HL-60 (cell line): ENCODE results near the gene CLEC9A.

Experiments used
- DNase-seq, 2 experiments: peaks; one replicate each; pipeline ENCODE4 v3.0.0-alpha.2; 2010 to 2020; ENCODE audit warnings: low read depth in 1 of 2, low spot score in 1 of 2
- H3K27ac ChIP-seq: fragments of 250-450 bp; sonication (Bioruptor Pico); replicated peaks from 2 replicates; pipeline ENCODE4 v1.5.1; 2020; ENCODE audit warnings: mild to moderate bottlenecking, moderate library complexity
- H3K27me3 ChIP-seq: fragments of 250-450 bp; sonication (Bioruptor Pico); 2 replicates; pipeline ENCODE4 v1.5.1; 2021; ENCODE audit warnings: mild to moderate bottlenecking, moderate library complexity; ENCODE audit not compliant: insufficient read depth, poor library complexity, severe bottlenecking
- H3K4me3 ChIP-seq: replicated peaks from 2 replicates; pipeline ENCODE4 v1.5.1; 2011; ENCODE audit warnings: mild to moderate bottlenecking, control low read depth, low read length; ENCODE audit not compliant: insufficient read depth
- GABPA ChIP-seq: IDR thresholded peaks from 2 replicates; pipeline ENCODE4 v1.6.1; 2012; ENCODE audit warnings: low read depth
- POLR2AphosphoS5 ChIP-seq: IDR thresholded peaks from 2 replicates; pipeline ENCODE4 v1.6.1; 2012; ENCODE audit warnings: low read depth
- SPI1 ChIP-seq: IDR thresholded peaks from 2 replicates; pipeline ENCODE4 v1.6.1; 2012; ENCODE audit warnings: low read depth, mild to moderate bottlenecking, borderline replicate concordance
- TF ChIP-seq, protein P1 (sequence below): IDR thresholded peaks from 2 replicates; pipeline ENCODE4 v1.6.1; 2012; ENCODE audit warnings: low read depth; ENCODE audit not compliant: insufficient replicate concordance
- TF ChIP-seq, protein P2 (sequence below): IDR thresholded peaks from one replicate; pipeline ENCODE4 v1.5.1; 2011; ENCODE audit warnings: low read length, control low read depth, inconsistent platforms; ENCODE audit not compliant: insufficient read depth

CLEC9A gene

DNA sequence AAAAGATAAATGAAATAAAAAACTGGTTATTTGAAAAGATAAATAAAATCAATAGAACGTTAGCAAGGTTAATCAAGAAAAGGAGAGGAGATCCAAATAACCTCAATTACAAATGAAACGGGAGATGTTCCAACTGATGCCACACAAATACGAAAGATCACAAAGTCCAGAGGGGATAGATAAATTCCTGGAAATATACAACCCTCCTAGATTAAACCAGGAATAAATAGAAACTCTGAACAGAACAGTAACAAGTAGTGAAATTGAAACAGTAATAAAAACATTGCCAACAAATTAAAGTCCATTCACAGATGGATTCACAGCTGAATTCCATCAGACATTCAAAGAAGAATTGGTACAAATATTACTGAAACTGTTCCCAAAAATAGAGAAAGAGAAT lies 55.9 kb downstream of the CLEC9A start:
- no peak overlapping the region for H3K4me3 ChIP-seq
- no peak overlapping the region for H3K27ac ChIP-seq
- no peak for DNase-seq
- TF ChIP-seq SPI1 (no peak), GABPA (no peak), POLR2AphosphoS5 (no peak)
- TF ChIP-seq, protein P1, sequence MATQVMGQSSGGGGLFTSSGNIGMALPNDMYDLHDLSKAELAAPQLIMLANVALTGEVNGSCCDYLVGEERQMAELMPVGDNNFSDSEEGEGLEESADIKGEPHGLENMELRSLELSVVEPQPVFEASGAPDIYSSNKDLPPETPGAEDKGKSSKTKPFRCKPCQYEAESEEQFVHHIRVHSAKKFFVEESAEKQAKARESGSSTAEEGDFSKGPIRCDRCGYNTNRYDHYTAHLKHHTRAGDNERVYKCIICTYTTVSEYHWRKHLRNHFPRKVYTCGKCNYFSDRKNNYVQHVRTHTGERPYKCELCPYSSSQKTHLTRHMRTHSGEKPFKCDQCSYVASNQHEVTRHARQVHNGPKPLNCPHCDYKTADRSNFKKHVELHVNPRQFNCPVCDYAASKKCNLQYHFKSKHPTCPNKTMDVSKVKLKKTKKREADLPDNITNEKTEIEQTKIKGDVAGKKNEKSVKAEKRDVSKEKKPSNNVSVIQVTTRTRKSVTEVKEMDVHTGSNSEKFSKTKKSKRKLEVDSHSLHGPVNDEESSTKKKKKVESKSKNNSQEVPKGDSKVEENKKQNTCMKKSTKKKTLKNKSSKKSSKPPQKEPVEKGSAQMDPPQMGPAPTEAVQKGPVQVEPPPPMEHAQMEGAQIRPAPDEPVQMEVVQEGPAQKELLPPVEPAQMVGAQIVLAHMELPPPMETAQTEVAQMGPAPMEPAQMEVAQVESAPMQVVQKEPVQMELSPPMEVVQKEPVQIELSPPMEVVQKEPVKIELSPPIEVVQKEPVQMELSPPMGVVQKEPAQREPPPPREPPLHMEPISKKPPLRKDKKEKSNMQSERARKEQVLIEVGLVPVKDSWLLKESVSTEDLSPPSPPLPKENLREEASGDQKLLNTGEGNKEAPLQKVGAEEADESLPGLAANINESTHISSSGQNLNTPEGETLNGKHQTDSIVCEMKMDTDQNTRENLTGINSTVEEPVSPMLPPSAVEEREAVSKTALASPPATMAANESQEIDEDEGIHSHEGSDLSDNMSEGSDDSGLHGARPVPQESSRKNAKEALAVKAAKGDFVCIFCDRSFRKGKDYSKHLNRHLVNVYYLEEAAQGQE: no peak
- TF ChIP-seq, protein P2, sequence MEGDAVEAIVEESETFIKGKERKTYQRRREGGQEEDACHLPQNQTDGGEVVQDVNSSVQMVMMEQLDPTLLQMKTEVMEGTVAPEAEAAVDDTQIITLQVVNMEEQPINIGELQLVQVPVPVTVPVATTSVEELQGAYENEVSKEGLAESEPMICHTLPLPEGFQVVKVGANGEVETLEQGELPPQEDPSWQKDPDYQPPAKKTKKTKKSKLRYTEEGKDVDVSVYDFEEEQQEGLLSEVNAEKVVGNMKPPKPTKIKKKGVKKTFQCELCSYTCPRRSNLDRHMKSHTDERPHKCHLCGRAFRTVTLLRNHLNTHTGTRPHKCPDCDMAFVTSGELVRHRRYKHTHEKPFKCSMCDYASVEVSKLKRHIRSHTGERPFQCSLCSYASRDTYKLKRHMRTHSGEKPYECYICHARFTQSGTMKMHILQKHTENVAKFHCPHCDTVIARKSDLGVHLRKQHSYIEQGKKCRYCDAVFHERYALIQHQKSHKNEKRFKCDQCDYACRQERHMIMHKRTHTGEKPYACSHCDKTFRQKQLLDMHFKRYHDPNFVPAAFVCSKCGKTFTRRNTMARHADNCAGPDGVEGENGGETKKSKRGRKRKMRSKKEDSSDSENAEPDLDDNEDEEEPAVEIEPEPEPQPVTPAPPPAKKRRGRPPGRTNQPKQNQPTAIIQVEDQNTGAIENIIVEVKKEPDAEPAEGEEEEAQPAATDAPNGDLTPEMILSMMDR: no peak
- no peaks in the 10 kb centered on the region for H3K27me3 ChIP-seq

DNA sequence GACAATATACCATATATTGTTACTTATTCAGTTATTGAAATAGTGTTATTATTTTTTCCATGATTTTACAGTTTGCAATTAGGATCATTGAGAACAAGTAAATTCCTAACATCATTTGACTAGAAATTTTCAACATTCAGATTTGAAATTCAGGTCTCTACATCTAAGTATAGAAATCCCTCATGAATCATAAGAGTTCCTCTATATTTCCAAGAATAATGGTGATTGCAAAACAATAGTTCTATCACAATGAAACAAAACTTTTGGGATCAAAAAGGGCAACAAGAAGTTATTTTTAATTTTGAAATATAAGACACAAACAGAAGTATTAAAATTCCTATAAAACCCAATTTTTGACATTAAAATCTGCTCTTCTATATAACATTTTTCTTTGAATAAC lies 57.5 kb downstream of the CLEC9A start:
- no peak for DNase-seq

DNA sequence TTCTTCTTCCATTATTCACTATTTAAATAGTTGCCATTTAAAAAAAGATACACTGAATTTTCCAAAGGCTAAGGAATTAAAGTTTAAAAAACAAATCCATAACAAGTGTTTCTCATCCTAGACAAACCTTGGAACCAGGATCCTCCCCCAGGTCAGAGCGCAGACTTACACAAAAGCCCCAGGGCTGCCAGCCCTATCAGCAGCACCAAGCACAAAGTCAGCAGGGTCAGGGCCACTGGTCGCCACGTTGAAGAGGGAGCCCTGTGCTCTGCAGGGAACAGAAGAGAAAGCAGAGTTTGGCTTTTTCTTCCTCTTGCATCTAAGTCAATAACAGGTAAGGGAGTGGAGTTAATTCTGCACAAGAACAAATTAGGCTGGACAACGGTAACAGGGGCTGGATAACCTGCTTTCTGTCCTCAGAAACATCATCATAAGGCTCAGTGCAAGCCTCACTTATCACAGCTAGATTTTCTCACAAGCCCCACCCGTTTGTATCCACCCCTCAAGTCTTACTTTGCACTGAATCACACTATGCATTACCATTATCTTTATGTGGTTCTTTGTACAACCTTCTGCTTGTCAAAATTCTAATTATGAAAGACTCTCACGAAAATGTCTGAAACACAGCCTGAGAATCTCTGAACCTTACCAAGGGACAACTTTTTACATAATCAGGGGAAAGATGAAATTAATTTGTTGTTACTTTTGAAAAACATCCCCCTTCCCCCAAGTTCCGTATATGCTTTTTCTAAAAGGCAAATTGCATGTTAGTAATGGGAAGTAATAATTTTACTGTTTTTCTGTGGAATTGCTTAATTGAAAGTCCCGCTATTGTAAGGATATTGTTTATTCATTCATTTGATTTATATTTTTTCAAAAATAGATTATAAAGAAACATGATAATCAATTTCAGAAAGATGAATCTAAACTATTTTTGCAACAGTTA lies 58.7 kb downstream of the CLEC9A start:
- H3K4me3 ChIP-seq: no peak overlapping the region
- DNase-seq: no peak
- no peak overlapping the region for H3K27ac ChIP-seq
- H3K27me3 ChIP-seq: no peaks in the 10 kb centered on the region
- TF ChIP-seq SPI1: no peak
- no peak for TF ChIP-seq POLR2AphosphoS5
- TF ChIP-seq, protein P1: no peak
- TF ChIP-seq, protein P2: no peak
- TF ChIP-seq GABPA: no peak

More for the DNA sequence above, 57.5 kb downstream of the CLEC9A start:
- Histone ChIP-seq H3K4me3 (no peak overlapping the region), H3K27ac (no peak overlapping the region), H3K27me3 (no peaks in the 10 kb centered on the region)
- TF ChIP-seq, protein P2: no peak
- TF ChIP-seq GABPA: no peak
- TF ChIP-seq SPI1: no peak
- no peak for TF ChIP-seq POLR2AphosphoS5
- TF ChIP-seq, protein P1: no peak
